SK-N-MC (cell line): ENCODE results near the gene SLC35F2.

Experiments used
- EZH2 ChIP-seq: fragments of 200-600 bp; sonication (generic); IDR thresholded peaks from one replicate; pipeline ENCODE4 v1.6.1; 2017; ENCODE audit warnings: antibody characterized with exemption
- POLR2AphosphoS5 ChIP-seq: IDR thresholded peaks from 2 replicates; pipeline ENCODE4 v1.6.1; 2012; ENCODE audit warnings: mild to moderate bottlenecking, low read depth, low read length, borderline replicate concordance

DNA sequence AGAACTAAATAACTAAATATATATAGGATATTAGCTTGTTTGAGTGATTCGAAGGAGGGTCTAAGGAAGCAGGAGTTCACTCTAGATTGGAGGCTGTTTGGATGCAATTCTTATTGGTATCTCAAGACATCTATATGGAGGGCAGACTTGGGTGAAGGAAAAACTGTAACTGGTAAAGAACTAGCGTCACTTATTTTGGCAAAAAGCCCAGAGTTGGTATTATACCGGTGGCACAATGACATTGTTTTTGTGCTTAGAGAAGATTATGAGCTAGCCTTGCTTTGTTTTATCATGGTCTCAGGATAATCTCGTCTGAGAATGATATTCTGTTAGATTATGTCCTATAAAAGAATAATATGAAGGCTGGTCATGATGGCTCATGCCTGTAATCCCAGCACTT, 6.0 kb upstream of the SLC35F2 start:
- TF ChIP-seq POLR2AphosphoS5 (no peak), EZH2 (no peak)
